ENCODE data around the gene LGR4. TPM values are rescaled to one million over a fixed set of nuclear protein-coding genes. Genes with fewer than 3 reads are reported as not detected.
A peak's percentile ranks its signal among the peaks of the same experiment; 100 is the strongest.

Gene LGR4
- total and polyA plus RNA-seq, 4 donors, result 4.6 to 25.7 (median 21.5) TPM

DNA sequence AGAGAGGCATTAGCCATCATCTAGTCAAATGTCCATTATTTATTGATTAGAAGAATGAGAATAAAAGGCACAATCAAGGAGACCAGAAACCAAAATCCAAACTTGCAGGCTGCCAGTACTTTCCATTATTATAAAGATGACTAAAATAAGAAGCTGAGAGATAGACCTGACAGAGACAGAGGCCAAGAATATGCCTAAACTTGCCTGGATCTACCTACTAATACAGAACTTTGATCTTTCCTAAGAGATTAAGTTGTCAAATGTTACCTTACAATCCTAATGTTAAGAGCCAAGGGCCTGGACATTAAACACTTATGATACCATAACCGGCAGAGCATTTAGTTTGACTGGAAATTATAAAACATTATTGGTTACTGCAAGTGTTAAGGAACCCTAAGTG lies 6.2 kb downstream of the LGR4 start:
- no peak for ATAC-seq (ENCODE audit: low FRiP score)
- intact Hi-C loops (cut with DNase I), result no loop called here
- no peak overlapping the region for H3K4me3 ChIP-seq (ENCODE audit: low read length in 2 of 2)
- no peak overlapping the region for H3K27ac ChIP-seq (ENCODE audit: low read depth in 1 of 2, low read length in 2 of 2)
- WGBS, 2 donors, result 67 to 76% methylated on average over 1 of the region's 1 CpG
- no peaks in the 10 kb centered on the region for H3K36me3 ChIP-seq (ENCODE audit: control insufficient read depth in 1 of 2, insufficient read depth in 2 of 2, low read length in 1 of 2)
- no peaks in the 10 kb centered on the region for H3K9me3 ChIP-seq (ENCODE audit: control insufficient read depth, low read length)
- no peak for DNase-seq
- peaks cover 7 to 10% of the 10 kb centered on the region in 2 donors for H3K4me1 ChIP-seq (ENCODE audit: control insufficient read depth in 1 of 2, insufficient read depth in 2 of 2, low read length in 2 of 2)
- H3K27me3 ChIP-seq (ENCODE audit: control insufficient read depth in 1 of 2, insufficient read depth in 2 of 2, low read length in 1 of 2), result no peaks in the 10 kb centered on the region

DNA sequence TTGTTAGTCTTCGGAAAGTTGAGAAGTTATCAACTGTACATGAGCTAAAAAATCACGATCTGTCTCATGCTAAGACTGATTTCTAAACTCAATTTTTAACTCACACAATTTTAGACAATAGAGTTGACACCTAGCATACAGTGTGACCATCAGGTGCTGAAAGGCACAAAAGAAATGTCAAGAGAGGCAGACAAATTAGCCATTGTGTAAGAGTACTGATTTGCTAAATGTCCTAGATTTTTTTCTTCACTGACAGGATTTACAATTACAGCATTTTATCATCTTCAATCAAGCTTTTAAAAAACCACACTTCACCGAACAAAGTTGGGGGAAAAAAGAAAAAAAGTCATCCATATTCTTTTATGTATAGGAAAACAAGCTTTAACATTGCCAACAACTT lies 7.0 kb downstream of the LGR4 start:
- no peak overlapping the region for H3K4me3 ChIP-seq (ENCODE audit: low read length in 2 of 2)
- H3K9me3 ChIP-seq (ENCODE audit: control insufficient read depth, low read length), result no peaks in the 10 kb centered on the region
- intact Hi-C loops (cut with DNase I), result no loop called here
- no peaks in the 10 kb centered on the region for H3K27me3 ChIP-seq (ENCODE audit: control insufficient read depth in 1 of 2, insufficient read depth in 2 of 2, low read length in 1 of 2)
- no peak overlapping the region for H3K27ac ChIP-seq (ENCODE audit: low read depth in 1 of 2, low read length in 2 of 2)
- no peak for ATAC-seq (ENCODE audit: low FRiP score)
- H3K4me1 ChIP-seq (ENCODE audit: control insufficient read depth in 1 of 2, insufficient read depth in 2 of 2, low read length in 2 of 2), result peaks cover 7 to 10% of the 10 kb centered on the region in 2 donors
- H3K36me3 ChIP-seq (ENCODE audit: control insufficient read depth in 1 of 2, insufficient read depth in 2 of 2, low read length in 1 of 2), result no peaks in the 10 kb centered on the region
- 49 to 56% methylated on average over 3 of the region's 3 CpGs for WGBS, 2 donors
- DNase-seq, result no peak

DNA sequence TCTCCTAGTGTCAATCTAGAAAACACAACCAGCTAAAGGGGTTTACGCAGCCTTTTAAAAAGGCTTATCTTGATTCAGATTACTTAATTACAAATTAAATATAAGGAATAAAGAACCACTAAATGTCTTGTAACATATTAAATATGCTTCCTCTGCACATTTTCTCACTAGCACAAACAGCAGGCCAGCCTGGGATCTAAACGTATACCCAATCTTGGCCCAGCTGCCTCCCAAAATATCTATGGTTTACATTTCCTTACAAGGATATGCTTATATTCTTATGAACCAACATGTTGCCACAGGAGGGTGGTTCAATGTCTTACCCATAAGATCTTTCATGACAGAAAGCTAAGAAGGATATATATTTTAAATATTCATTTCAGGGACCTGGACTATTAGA lies 7.7 kb downstream of the LGR4 start:
- Histone ChIP-seq H3K4me3 (ENCODE audit: low read length in 2 of 2) (no peak overlapping the region), H3K9me3 (ENCODE audit: control insufficient read depth, low read length) (no peaks in the 10 kb centered on the region), H3K27ac (ENCODE audit: low read depth in 1 of 2, low read length in 2 of 2) (no peak overlapping the region), H3K4me1 (ENCODE audit: control insufficient read depth in 1 of 2, insufficient read depth in 2 of 2, low read length in 2 of 2) (peaks cover 6 to 10% of the 10 kb centered on the region in 2 donors), H3K27me3 (ENCODE audit: control insufficient read depth in 1 of 2, insufficient read depth in 2 of 2, low read length in 1 of 2) (no peaks in the 10 kb centered on the region), H3K36me3 (ENCODE audit: control insufficient read depth in 1 of 2, insufficient read depth in 2 of 2, low read length in 1 of 2) (no peaks in the 10 kb centered on the region)
- DNase-seq, result no peak
- no peak for ATAC-seq (ENCODE audit: low FRiP score)
- intact Hi-C loops (cut with DNase I), result no loop called here
- 18 to 30% methylated on average over 2 of the region's 2 CpGs for WGBS, 2 donors

DNA sequence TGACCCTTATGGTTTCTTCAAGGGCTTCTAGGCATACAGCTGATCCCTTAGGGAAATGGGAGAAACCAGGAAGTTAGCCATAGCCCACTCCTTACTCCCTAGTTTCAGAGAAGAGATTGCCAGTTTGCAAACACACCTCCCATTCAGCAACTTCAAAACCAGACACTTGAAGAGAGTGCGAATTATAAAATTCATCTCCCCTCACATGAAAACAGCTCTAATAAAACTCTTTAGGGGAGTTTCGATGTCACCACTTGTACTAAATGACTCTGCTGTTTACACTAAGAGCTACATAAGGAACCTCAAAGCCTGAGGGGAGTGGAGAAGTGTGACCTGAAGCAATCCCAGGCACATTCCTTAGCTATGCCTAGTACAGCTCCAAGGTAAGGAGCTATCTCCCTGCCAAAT lies 8.3 kb downstream of the LGR4 start:
- Histone ChIP-seq H3K27ac (ENCODE audit: low read depth in 1 of 2, low read length in 2 of 2) (peak overlapping the region; percentile 74 to 87), H3K9me3 (ENCODE audit: control insufficient read depth, low read length) (no peaks in the 10 kb centered on the region), H3K4me3 (ENCODE audit: low read length in 2 of 2) (no peak overlapping the region), H3K27me3 (ENCODE audit: control insufficient read depth in 1 of 2, insufficient read depth in 2 of 2, low read length in 1 of 2) (no peaks in the 10 kb centered on the region), H3K4me1 (ENCODE audit: control insufficient read depth in 1 of 2, insufficient read depth in 2 of 2, low read length in 2 of 2) (peaks cover 6 to 10% of the 10 kb centered on the region in 2 donors), H3K36me3 (ENCODE audit: control insufficient read depth in 1 of 2, insufficient read depth in 2 of 2, low read length in 1 of 2) (no peaks in the 10 kb centered on the region)
- DNase-seq (no peak), ATAC-seq (ENCODE audit: low FRiP score) (no peak)
- intact Hi-C loops (cut with DNase I), result no loop called here
- 24 to 32% methylated on average over 2 of the region's 2 CpGs for WGBS, 2 donors

DNA sequence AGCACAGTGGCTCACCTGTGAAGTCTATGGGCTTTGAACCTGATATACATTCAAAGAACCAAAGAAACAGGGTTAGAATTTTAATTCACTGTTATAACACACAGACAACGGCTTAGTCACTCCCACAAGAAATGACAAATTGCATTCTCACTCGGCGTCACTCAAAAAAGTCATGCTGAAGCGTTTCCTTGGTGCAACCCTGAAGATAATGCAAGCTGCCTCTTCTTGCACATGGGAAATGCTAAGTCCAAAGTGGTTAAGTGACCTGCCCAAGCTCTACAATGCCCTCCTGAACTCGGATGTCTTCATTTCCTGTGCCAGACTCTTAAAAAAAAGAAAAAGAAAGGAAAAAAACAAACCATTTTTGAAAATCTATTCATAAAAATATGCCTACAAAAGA lies 10.0 kb downstream of the LGR4 start:
- H3K27me3 ChIP-seq (ENCODE audit: control insufficient read depth in 1 of 2, insufficient read depth in 2 of 2, low read length in 1 of 2), result no peaks in the 10 kb centered on the region
- no peaks in the 10 kb centered on the region for H3K9me3 ChIP-seq (ENCODE audit: control insufficient read depth, low read length)
- no peak overlapping the region for H3K27ac ChIP-seq (ENCODE audit: low read depth in 1 of 2, low read length in 2 of 2)
- intact Hi-C loops (cut with DNase I), result no loop called here
- peaks cover 6 to 10% of the 10 kb centered on the region in 2 donors for H3K4me1 ChIP-seq (ENCODE audit: control insufficient read depth in 1 of 2, insufficient read depth in 2 of 2, low read length in 2 of 2)
- WGBS, 2 donors, result 55 to 66% methylated on average over 5 of the region's 5 CpGs
- DNase-seq, result no peak
- no peak for ATAC-seq (ENCODE audit: low FRiP score)
- no peak overlapping the region for H3K4me3 ChIP-seq (ENCODE audit: low read length in 2 of 2)
- H3K36me3 ChIP-seq (ENCODE audit: control insufficient read depth in 1 of 2, insufficient read depth in 2 of 2, low read length in 1 of 2), result no peaks in the 10 kb centered on the region

DNA sequence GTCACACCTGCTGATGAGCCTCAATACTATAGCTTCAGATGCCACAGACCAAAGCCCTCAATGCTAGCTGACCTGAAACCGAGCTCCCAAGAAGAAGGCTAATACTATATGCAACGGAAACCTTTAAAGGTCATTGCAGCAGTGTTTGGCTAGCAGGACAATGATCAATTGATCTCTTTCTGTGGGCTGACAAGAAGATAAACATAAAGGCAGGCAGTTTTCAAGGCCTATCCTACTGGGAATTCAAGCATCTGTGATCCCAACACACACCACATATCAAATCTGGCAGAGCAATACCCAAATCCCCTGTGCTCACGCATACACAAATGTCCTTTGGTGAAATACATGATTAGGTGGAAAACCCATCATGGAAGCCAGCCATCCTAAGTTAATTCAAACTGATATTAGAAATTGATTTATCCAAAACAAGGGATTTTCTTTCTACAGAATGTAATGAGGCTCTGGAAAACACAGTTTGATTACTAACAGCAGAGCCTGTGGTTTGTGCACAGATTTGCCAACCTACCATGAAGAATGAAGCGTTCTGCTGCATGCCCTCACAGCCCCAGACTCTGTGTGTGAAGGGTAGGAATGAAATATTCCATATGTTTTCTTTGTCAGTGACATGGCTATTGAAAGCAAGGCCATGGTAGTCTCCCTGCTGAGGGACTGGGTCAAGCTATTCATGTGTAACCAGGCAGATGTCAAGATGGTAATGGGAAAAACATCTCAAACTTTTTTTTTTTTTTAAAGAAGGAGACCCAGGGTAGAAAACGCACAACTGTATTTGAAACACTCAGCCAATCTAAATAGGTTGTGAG lies 12.2 kb downstream of the LGR4 start:
- Histone ChIP-seq H3K4me3 (ENCODE audit: low read length in 2 of 2) (no peak overlapping the region), H3K9me3 (ENCODE audit: control insufficient read depth, low read length) (no peaks in the 10 kb centered on the region), H3K4me1 (ENCODE audit: control insufficient read depth in 1 of 2, insufficient read depth in 2 of 2, low read length in 2 of 2) (peaks cover 4 to 9% of the 10 kb centered on the region in 2 donors), H3K27me3 (ENCODE audit: control insufficient read depth in 1 of 2, insufficient read depth in 2 of 2, low read length in 1 of 2) (no peaks in the 10 kb centered on the region), H3K27ac (ENCODE audit: low read depth in 1 of 2, low read length in 2 of 2) (no peak overlapping the region), H3K36me3 (ENCODE audit: control insufficient read depth in 1 of 2, insufficient read depth in 2 of 2, low read length in 1 of 2) (no peaks in the 10 kb centered on the region)
- intact Hi-C loops (cut with DNase I), result no loop called here
- DNase-seq (no peak), ATAC-seq (ENCODE audit: low FRiP score) (no peak)
- WGBS, 2 donors, result 71 to 78% methylated on average over 5 of the region's 5 CpGs

DNA sequence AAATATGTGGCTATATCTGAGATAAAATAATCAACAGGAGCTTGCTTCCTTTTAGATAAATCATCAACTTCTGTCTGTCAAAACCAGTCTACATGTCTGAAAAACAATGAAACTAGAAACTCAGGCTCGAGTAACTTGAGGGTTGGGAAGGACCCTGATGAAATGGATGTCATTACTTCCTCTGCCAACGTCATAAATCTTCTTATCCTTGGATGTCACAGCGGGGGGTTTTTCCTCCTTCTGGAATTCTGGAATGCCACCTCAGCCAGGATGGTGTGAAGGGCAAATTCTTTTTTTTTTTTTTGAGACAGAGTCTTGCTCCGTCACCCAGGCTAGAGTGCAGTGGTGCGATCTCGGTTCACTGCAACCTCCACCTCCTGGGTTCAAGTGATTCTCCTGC lies 13.4 kb downstream of the LGR4 start:
- H3K9me3 ChIP-seq (ENCODE audit: control insufficient read depth, low read length), result no peaks in the 10 kb centered on the region

DNA sequence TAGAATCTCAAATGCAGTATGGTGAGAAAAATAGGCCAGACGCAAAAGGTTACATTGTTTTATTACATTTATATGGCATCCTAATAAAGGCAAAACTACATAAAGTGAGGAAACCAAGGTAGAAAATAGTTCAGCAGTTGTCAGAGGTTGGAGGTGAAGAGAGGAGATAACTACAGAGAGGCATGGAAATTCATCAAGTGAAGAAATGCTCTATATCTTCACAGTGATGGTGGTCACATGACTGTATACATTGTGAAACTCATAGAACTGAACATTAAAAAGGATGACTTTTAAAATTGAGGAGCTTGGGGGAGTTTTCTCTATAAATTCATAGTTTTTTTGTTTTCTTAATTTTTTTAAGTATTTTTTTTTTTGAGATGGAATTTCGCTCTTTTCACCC lies 14.4 kb downstream of the LGR4 start:
- Histone ChIP-seq H3K9me3 (ENCODE audit: control insufficient read depth, low read length) (no peaks in the 10 kb centered on the region), H3K4me1 (ENCODE audit: control insufficient read depth in 1 of 2, insufficient read depth in 2 of 2, low read length in 2 of 2) (peaks cover 0 to 4% of the 10 kb centered on the region in 2 donors), H3K27ac (ENCODE audit: low read depth in 1 of 2, low read length in 2 of 2) (no peak overlapping the region), H3K36me3 (ENCODE audit: control insufficient read depth in 1 of 2, insufficient read depth in 2 of 2, low read length in 1 of 2) (no peaks in the 10 kb centered on the region), H3K4me3 (ENCODE audit: low read length in 2 of 2) (no peak overlapping the region), H3K27me3 (ENCODE audit: control insufficient read depth in 1 of 2, insufficient read depth in 2 of 2, low read length in 1 of 2) (no peaks in the 10 kb centered on the region)
- no peak for DNase-seq
- 76 to 90% methylated on average over 2 of the region's 2 CpGs for WGBS, 2 donors
- intact Hi-C loops (cut with DNase I), result no loop called here
- ATAC-seq (ENCODE audit: low FRiP score), result no peak

More for the DNA sequence above, 13.4 kb downstream of the LGR4 start:
- peaks cover 2 to 4% of the 10 kb centered on the region in 2 donors for H3K4me1 ChIP-seq (ENCODE audit: control insufficient read depth in 1 of 2, insufficient read depth in 2 of 2, low read length in 2 of 2)
- no peaks in the 10 kb centered on the region for H3K36me3 ChIP-seq (ENCODE audit: control insufficient read depth in 1 of 2, insufficient read depth in 2 of 2, low read length in 1 of 2)
- no peak overlapping the region for H3K27ac ChIP-seq (ENCODE audit: low read depth in 1 of 2, low read length in 2 of 2)
- 84 to 85% methylated on average over 6 of the region's 6 CpGs for WGBS, 2 donors
- intact Hi-C loops (cut with DNase I), result no loop called here
- ATAC-seq (ENCODE audit: low FRiP score), result no peak
- H3K4me3 ChIP-seq (ENCODE audit: low read length in 2 of 2), result no peak overlapping the region
- DNase-seq, result no peak
- H3K27me3 ChIP-seq (ENCODE audit: control insufficient read depth in 1 of 2, insufficient read depth in 2 of 2, low read length in 1 of 2), result no peaks in the 10 kb centered on the region

DNA sequence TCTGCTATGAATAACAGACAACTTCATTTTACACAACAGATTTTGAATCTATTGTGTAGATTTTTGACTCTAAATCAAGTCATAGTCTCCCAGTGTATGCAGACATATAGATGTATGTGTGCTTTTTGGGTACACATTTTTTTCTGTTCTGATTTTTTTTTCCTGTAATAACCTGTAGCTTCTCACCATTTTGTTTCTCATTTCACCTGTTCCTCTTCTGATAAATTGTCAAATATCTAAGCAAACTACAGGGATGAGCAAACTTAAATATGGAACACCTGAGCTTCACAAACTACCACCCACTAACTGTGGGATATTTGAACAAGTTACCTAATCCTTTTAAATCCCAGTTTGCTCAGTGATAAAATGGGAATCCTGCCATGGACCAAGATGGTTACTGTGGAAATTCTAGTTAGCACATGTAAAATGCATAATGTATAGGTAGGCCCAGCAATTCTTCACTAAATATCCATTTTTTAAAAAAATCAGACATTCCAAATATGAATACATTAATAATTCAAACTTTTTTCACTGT lies 15.7 kb downstream of the LGR4 start:
- peaks cover 0 to 8% of the 10 kb centered on the region in 2 donors for H3K4me1 ChIP-seq (ENCODE audit: control insufficient read depth in 1 of 2, insufficient read depth in 2 of 2, low read length in 2 of 2)
- ATAC-seq (ENCODE audit: low FRiP score) (no peak), DNase-seq (no peak)
- no peaks in the 10 kb centered on the region for H3K27me3 ChIP-seq (ENCODE audit: control insufficient read depth in 1 of 2, insufficient read depth in 2 of 2, low read length in 1 of 2)
- no peak overlapping the region for H3K27ac ChIP-seq (ENCODE audit: low read depth in 1 of 2, low read length in 2 of 2)
- intact Hi-C loops (cut with DNase I), result no loop called here
- H3K36me3 ChIP-seq (ENCODE audit: control insufficient read depth in 1 of 2, insufficient read depth in 2 of 2, low read length in 1 of 2), result no peaks in the 10 kb centered on the region
- no peaks in the 10 kb centered on the region for H3K9me3 ChIP-seq (ENCODE audit: control insufficient read depth, low read length)
- no peak overlapping the region for H3K4me3 ChIP-seq (ENCODE audit: low read length in 2 of 2)

Measured in aorta (tissue), 5 donors.